Stimulated activated CD8-positive, alpha-beta memory T cell treated with anti-CD3 and anti-CD28 coated beads, Interleukin-7, amount 100 ng/mL, for 1 hour (primary cell): Measurements from ENCODE around the gene ZFX.

Experiments used
- DNase-seq, 2 donors: peaks; one replicate each; pipeline ENCODE4 v3.0.0-alpha.2; 2020; ENCODE audit warnings: low read depth in 2 of 2

The ZFX gene

GRCh38 chrX:24201216-24201615 is 51.7 kb downstream of the ZFX start:
- no peak for DNase-seq

- DNase-seq = no peak
Observed at GRCh38 chrX:24202465-24203031, 53.0 kb downstream of the ZFX start.

- DNase-seq = no peak
Observed at GRCh38 chrX:24203072-24203808, 53.7 kb downstream of the ZFX start.

- DNase-seq = no peak
Observed at GRCh38 chrX:24204331-24204730, 54.8 kb downstream of the ZFX start.

GRCh38 chrX:24204958-24205357 is 55.4 kb downstream of the ZFX start:
- no peak for DNase-seq

- no peak for DNase-seq
Observed at GRCh38 chrX:24207826-24208225, 58.3 kb downstream of the ZFX start.

GRCh38 chrX:24208496-24209240 is 59.1 kb downstream of the ZFX start:
- no peak for DNase-seq

GRCh38 chrX:24210190-24210589 is 60.7 kb downstream of the ZFX start:
- no peak for DNase-seq

- no peak for DNase-seq
Observed at GRCh38 chrX:24214568-24214967, 65.0 kb downstream of the ZFX start.

GRCh38 chrX:24215272-24215671 is 65.7 kb downstream of the ZFX start:
- DNase-seq = no peak

- DNase-seq = no peak
Observed at GRCh38 chrX:24216037-24216436, 66.5 kb downstream of the ZFX start.

GRCh38 chrX:24216827-24217226 is 67.3 kb downstream of the ZFX start:
- DNase-seq = no peak

- DNase-seq = no peak
Observed at GRCh38 chrX:24219320-24219719, 69.8 kb downstream of the ZFX start.

GRCh38 chrX:24221872-24222271 is 72.3 kb downstream of the ZFX start:
- no peak for DNase-seq

- no peak for DNase-seq
Observed at GRCh38 chrX:24225265-24225664, 75.7 kb downstream of the ZFX start.

GRCh38 chrX:24226176-24226575 is 76.6 kb downstream of the ZFX start:
- no peak for DNase-seq

GRCh38 chrX:24228596-24228995 is 79.1 kb downstream of the ZFX start:
- no peak for DNase-seq

GRCh38 chrX:24229400-24229879 is 79.9 kb downstream of the ZFX start:
- DNase-seq = no peak

- no peak for DNase-seq
Observed at GRCh38 chrX:24229976-24230375, 80.4 kb downstream of the ZFX start.

- no peak for DNase-seq
Observed at GRCh38 chrX:24231131-24231540, 81.6 kb downstream of the ZFX start.

- no peak for DNase-seq
Observed at GRCh38 chrX:24231641-24232179, 82.2 kb downstream of the ZFX start.

- DNase-seq = no peak
Observed at GRCh38 chrX:24232796-24233195, 83.3 kb downstream of the ZFX start.
